Kidney (tissue), 14 donors: ENCODE data around the gene RERE. TPM values are rescaled to one million over a fixed set of nuclear protein-coding genes. Genes with fewer than 3 reads are reported as not detected.

Experiments
- DNase-seq, 5 donors: peaks; one replicate each; pipeline ENCODE4 v3.0.0-alpha.2; 2013 to 2020
- FAIRE-seq: peaks from 2 replicates; lab custom pipeline; 2012; peaks lifted over from hg19 to GRCh38; lab: Jason Lieb, UNC
- H3K27ac ChIP-seq, 2 donors: one replicate each; pipeline ENCODE4 v1.7.0; 2013; ENCODE audit warnings: low read depth in 2 of 2, low read length in 2 of 2, inconsistent platforms in 1 of 2
- H3K27me3 ChIP-seq: one replicate; pipeline ENCODE4 v1.7.1; 2013; ENCODE audit warnings: low read length, inconsistent platforms; ENCODE audit not compliant: control insufficient read depth, insufficient read depth
- H3K36me3 ChIP-seq, 3 donors: one replicate each; pipeline versions ENCODE4 v1.7.0 to v1.7.1; 2013; ENCODE audit warnings: low read length in 3 of 3, control low read depth in 1 of 3, inconsistent platforms in 1 of 3; ENCODE audit not compliant: insufficient read depth in 3 of 3, control insufficient read depth in 2 of 3
- H3K4me1 ChIP-seq, 3 donors: one replicate each; pipeline versions ENCODE4 v1.7.0 to v1.7.1; 2013; ENCODE audit warnings: low read length in 3 of 3, inconsistent platforms in 1 of 3, low read depth in 1 of 3; ENCODE audit not compliant: control insufficient read depth in 2 of 3, insufficient read depth in 2 of 3
- H3K4me3 ChIP-seq, 3 donors: one replicate each; pipeline versions ENCODE4 v1.7.0 to v1.8.1; 2013; ENCODE audit warnings: low read length in 3 of 3, control low read depth in 1 of 3, inconsistent platforms in 1 of 3
- H3K9ac ChIP-seq, 3 donors: one replicate each; pipeline versions ENCODE4 v1.7.0 to v1.7.1; 2013; ENCODE audit warnings: low read length in 3 of 3, control low read depth in 1 of 3, inconsistent platforms in 1 of 3
- H3K9me3 ChIP-seq, 3 donors: one replicate each; pipeline versions ENCODE4 v1.7.0 to v1.7.1; 2013; ENCODE audit warnings: low read length in 3 of 3, control low read depth in 1 of 3, inconsistent platforms in 1 of 3; ENCODE audit not compliant: control insufficient read depth in 2 of 3, insufficient read depth in 1 of 3
- intact Hi-C: fragments of 100-400 bp; cut with DNase I; formaldehyde crosslinking; loops from one replicate; pipeline ENCODE4 v1.11.1; 2022
- polyA plus RNA-seq: library from polyadenylated mRNA; stranded (reverse); fragments of 350-450 nt; fragmentation: Illumina TruSeq; extraction: RNeasy Lipid Tissue Mini Kit (QIAGEN cat#74804); gene quantifications from one replicate; pipeline ENCODE4 v1.2.3, GENCODE V29; 2014; ENCODE audit warnings: low read depth, low replicate concordance; ENCODE audit not compliant: insufficient read depth
- total RNA-seq: library from RNA; stranded (reverse); fragmentation: NEBNext Ultra II Directional; extraction: Animal tissue kit (Norgen Biotek cat#: 25700); gene quantifications from one replicate; pipeline ENCODE4 v1.2.1, GENCODE V29; 2021
- TF ChIP-seq, protein P1 (sequence below): IDR thresholded peaks from 3 replicates; pipeline ENCODE4 v1.5.1; 2012; ENCODE audit warnings: mild to moderate bottlenecking, moderate library complexity, borderline replicate concordance; ENCODE audit not compliant: insufficient read depth; ENCODE audit errors: extremely low read depth
- donor health status: control.
- donor health status: control.
- donor health status: control.
- donor health status: control.
- donor health status: control.
- donor health status: DM: yes; HTN: yes; CAD: no.
- donor health status: Normal renal cell carcinoma (clear cell type).

The RERE gene
- total and polyA plus RNA-seq, 2 donors from 2014 or later = 37.2 to 176 TPM

GRCh38 chr1:8568837-8569236, 248.6 kb downstream of the RERE start:
- FAIRE-seq = no peak
- no peaks in the 10 kb centered on the region for H3K27me3 ChIP-seq
- H3K9me3 ChIP-seq = no peaks in the 10 kb centered on the region
- no peaks in the 10 kb centered on the region for H3K36me3 ChIP-seq
- no peak for DNase-seq
- H3K4me1 ChIP-seq = peaks cover 2 to 16% (median 6%) of the 10 kb centered on the region in 3 donors
- H3K27ac ChIP-seq = no peak overlapping the region
- intact Hi-C loops = no loop called here
- no peak overlapping the region for H3K9ac ChIP-seq
- no peak overlapping the region for H3K4me3 ChIP-seq
- TF ChIP-seq, protein P1, sequence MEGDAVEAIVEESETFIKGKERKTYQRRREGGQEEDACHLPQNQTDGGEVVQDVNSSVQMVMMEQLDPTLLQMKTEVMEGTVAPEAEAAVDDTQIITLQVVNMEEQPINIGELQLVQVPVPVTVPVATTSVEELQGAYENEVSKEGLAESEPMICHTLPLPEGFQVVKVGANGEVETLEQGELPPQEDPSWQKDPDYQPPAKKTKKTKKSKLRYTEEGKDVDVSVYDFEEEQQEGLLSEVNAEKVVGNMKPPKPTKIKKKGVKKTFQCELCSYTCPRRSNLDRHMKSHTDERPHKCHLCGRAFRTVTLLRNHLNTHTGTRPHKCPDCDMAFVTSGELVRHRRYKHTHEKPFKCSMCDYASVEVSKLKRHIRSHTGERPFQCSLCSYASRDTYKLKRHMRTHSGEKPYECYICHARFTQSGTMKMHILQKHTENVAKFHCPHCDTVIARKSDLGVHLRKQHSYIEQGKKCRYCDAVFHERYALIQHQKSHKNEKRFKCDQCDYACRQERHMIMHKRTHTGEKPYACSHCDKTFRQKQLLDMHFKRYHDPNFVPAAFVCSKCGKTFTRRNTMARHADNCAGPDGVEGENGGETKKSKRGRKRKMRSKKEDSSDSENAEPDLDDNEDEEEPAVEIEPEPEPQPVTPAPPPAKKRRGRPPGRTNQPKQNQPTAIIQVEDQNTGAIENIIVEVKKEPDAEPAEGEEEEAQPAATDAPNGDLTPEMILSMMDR = no peak

DNA sequence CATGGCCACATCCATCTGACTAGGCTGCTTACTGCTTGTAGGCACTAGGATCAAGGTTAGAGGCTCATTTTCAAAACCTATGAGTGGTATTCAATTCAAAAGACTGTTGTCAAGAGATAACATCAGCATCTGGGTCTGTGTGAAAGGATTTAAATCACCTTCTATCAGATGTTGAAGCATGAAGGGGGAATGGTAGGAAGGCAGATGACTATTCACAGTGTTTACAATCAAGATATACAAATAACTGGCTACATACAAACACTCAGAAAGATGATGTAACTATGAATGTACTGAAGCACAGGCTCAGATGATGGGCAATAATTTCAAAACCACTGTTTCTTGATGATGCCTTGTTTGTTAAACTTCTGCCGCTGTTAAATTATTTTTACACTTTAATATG, 250.3 kb downstream of the RERE start:
- intact Hi-C loops = no loop called here
- no peak overlapping the region for H3K27ac ChIP-seq
- FAIRE-seq = no peak
- H3K4me1 ChIP-seq = peaks cover 4 to 21% (median 6%) of the 10 kb centered on the region in 3 donors
- no peak for DNase-seq
- TF ChIP-seq, protein P1 = no peak
- H3K36me3 ChIP-seq = no peaks in the 10 kb centered on the region
- no peak overlapping the region for H3K9ac ChIP-seq
- H3K9me3 ChIP-seq = no peaks in the 10 kb centered on the region
- H3K4me3 ChIP-seq = no peak overlapping the region
- H3K27me3 ChIP-seq = no peaks in the 10 kb centered on the region

- Histone ChIP-seq H3K9ac (no peak overlapping the region), H3K27ac (no peak overlapping the region), H3K4me1 (peaks cover 3 to 28% (median 4%) of the 10 kb centered on the region in 3 donors), H3K27me3 (no peaks in the 10 kb centered on the region), H3K9me3 (no peaks in the 10 kb centered on the region), H3K4me3 (no peak overlapping the region), H3K36me3 (no peaks in the 10 kb centered on the region)
- DNase-seq = no peak
- no peak for FAIRE-seq
- TF ChIP-seq, protein P1 = no peak
- intact Hi-C loops = no loop called here
These were observed 251.6 kb downstream of the RERE start for GRCh38 chr1:8565802-8566201.

- Histone ChIP-seq H3K9ac (no peak overlapping the region), H3K27ac (no peak overlapping the region), H3K36me3 (no peaks in the 10 kb centered on the region), H3K27me3 (no peaks in the 10 kb centered on the region), H3K4me3 (no peak overlapping the region), H3K9me3 (no peaks in the 10 kb centered on the region), H3K4me1 (peaks cover 0 to 29% (median 8%) of the 10 kb centered on the region in 3 donors)
- intact Hi-C loops = no loop called here
- no peak for DNase-seq
- no peak for FAIRE-seq
- TF ChIP-seq, protein P1 = no peak
These were observed 253.4 kb downstream of the RERE start for GRCh38 chr1:8563944-8564537.
